ENCODE measurements around the gene FAM184A. TPM values are rescaled to one million over a fixed set of nuclear protein-coding genes. Genes with fewer than 3 reads are reported as not detected.

The FAM184A gene
- total RNA-seq, 1 experiment from 2014 or later = 13.3 TPM

GRCh38 chr6:119077643-119078375 is 655 bp downstream of the FAM184A start (continued):
- no peak; the same call in 1 of the 2 replicates for TF ChIP-seq E2F1 (CRISPR knock-in tag; IDR thresholded peaks at IDR 0.05)
- TF ChIP-seq TCF7 (CRISPR knock-in tag; IDR thresholded peaks at IDR 0.05; ENCODE audit: low read depth) = no peak
- TF ChIP-seq KAT7 (CRISPR knock-in tag; IDR thresholded peaks at IDR 0.05; ENCODE audit: borderline replicate concordance) = no peak; the same call in 1 of the 2 replicates
- no peak for TF ChIP-seq GRHL2 (CRISPR knock-in tag; IDR thresholded peaks at IDR 0.05; ENCODE audit: insufficient replicate concordance, severe bottlenecking)
- no peak for TF ChIP-seq ZNF219 (CRISPR knock-in tag; IDR thresholded peaks at IDR 0.05; ENCODE audit: borderline replicate concordance)
- no peak for TF ChIP-seq E2F4 (CRISPR knock-in tag; IDR thresholded peaks at IDR 0.05; ENCODE audit: borderline replicate concordance, low read depth)
- no peak for TF ChIP-seq SMAD4 (CRISPR knock-in tag; IDR thresholded peaks at IDR 0.05)
- TF ChIP-seq JAZF1 (CRISPR knock-in tag; IDR thresholded peaks at IDR 0.05) = no peak
- no peak for TF ChIP-seq NFATC4 (CRISPR knock-in tag; IDR thresholded peaks at IDR 0.05)
- no peak for TF ChIP-seq IRF2 (CRISPR knock-in tag; IDR thresholded peaks at IDR 0.05; ENCODE audit: borderline replicate concordance, low read depth)
- TF ChIP-seq USF2 (CRISPR knock-in tag; IDR thresholded peaks at IDR 0.05) = no peak
- TF ChIP-seq CREB1 (CRISPR knock-in tag; IDR thresholded peaks at IDR 0.05) = 0 out of 2 replicates have a peak, but pooled peaks have one; percentile 71
- no peak for TF ChIP-seq JUN (CRISPR knock-in tag; IDR thresholded peaks at IDR 0.05)
- TF ChIP-seq ERG (CRISPR knock-in tag; IDR thresholded peaks at IDR 0.05) = no peak
- no peak for TF ChIP-seq NFE2L1 (CRISPR knock-in tag; IDR thresholded peaks at IDR 0.05)
- TF ChIP-seq ZNF671 (CRISPR knock-in tag; IDR thresholded peaks at IDR 0.05) = no peak
- TF ChIP-seq TEAD4 (CRISPR knock-in tag; IDR thresholded peaks at IDR 0.05) = 0 out of 2 replicates have a peak, but pooled peaks have one; percentile 30
- TF ChIP-seq ZNF425 (CRISPR knock-in tag; conservative IDR thresholded peaks at IDR 0.05) = no peak
- no peak; the same call in 1 of the 2 replicates for TF ChIP-seq SP1 (CRISPR knock-in tag; conservative IDR thresholded peaks at IDR 0.05)
- no peak; the same call in 1 of the 2 replicates for TF ChIP-seq CREM (CRISPR knock-in tag; IDR thresholded peaks at IDR 0.05)
- no peak for TF ChIP-seq ZNF317 (CRISPR knock-in tag; IDR thresholded peaks at IDR 0.05; ENCODE audit: borderline replicate concordance, low read depth)

GRCh38 chr6:119077391-119077642 is 1.1 kb downstream of the FAM184A start:
- H3K36me3 Mint-ChIP-seq = peaks cover 8% of the 10 kb centered on the region
- ATAC-seq = no peak
- DNase-seq (ENCODE audit: low spot score) = no peak
- ChIA-PET CTCF (interaction anchor here (0.6 to 2.5 kb wide), 11 partner anchors 24 to 106 kb away, joined by 3 to 22 read pairs (median 5); no protein-coding TSS in a partner anchor), POLR2A (interaction anchor here (1.2 to 1.4 kb wide), 2 partner anchors 16 to 50 kb away, joined by 3 to 4 read pairs; no protein-coding TSS in a partner anchor)
- H3K4me3 Mint-ChIP-seq = peak overlapping the region; percentile 70
- peaks cover 44% of the 10 kb centered on the region for H3K27me3 Mint-ChIP-seq (ENCODE audit: low read depth)
- H3K4me1 Mint-ChIP-seq = peaks cover 35% of the 10 kb centered on the region
- no peak for TF ChIP-seq HMGXB4 (CRISPR knock-in tag; IDR thresholded peaks at IDR 0.05)
- TF ChIP-seq TEAD1 (CRISPR knock-in tag; IDR thresholded peaks at IDR 0.05) = no peak
- no peak for TF ChIP-seq ATF1 (CRISPR knock-in tag; IDR thresholded peaks at IDR 0.05)
- no peak for TF ChIP-seq PREB (CRISPR knock-in tag; IDR thresholded peaks at IDR 0.05; ENCODE audit: borderline replicate concordance)
- no peak for TF ChIP-seq RORB (CRISPR knock-in tag; IDR thresholded peaks at IDR 0.05)
- no peak for TF ChIP-seq SMAD4 (CRISPR knock-in tag; IDR thresholded peaks at IDR 0.05)
- no peak for TF ChIP-seq ZNF423 (CRISPR knock-in tag; IDR thresholded peaks at IDR 0.05)
- no peak for TF ChIP-seq NFATC4 (CRISPR knock-in tag; IDR thresholded peaks at IDR 0.05)
- H3K9me3 Mint-ChIP-seq = peaks cover 18% of the 10 kb centered on the region
- H3K27ac Mint-ChIP-seq = no peak overlapping the region

Measured in WTC11 (cell line).